ENCODE data around the gene TAF1D.
"Not testable (repeated sequence)": the region's sequence is repeated elsewhere in the genome, so short reads cannot be mapped to it uniquely, and the experiment has no call there.

Gene TAF1D

DNA sequence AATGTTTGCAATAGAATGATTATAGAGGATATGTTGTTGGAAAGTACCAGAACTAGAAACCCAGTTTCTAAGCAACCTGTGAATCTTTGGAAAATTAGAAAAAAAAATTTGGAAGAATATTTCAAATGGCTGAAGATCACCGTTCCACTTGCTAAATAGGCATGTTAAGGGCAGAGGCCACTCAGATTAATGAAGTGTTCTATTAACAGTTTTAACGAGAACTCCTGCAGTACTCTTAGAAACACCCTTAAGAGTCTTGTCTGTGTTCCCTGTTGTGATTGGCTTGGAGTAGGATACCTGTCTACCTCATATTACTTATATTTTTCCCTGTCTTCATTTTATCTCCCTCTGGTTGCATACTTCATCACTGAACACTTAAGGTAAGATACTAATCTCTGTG lies 4.8 kb upstream of the TAF1D start:
- no peak for DNase-seq

DNA sequence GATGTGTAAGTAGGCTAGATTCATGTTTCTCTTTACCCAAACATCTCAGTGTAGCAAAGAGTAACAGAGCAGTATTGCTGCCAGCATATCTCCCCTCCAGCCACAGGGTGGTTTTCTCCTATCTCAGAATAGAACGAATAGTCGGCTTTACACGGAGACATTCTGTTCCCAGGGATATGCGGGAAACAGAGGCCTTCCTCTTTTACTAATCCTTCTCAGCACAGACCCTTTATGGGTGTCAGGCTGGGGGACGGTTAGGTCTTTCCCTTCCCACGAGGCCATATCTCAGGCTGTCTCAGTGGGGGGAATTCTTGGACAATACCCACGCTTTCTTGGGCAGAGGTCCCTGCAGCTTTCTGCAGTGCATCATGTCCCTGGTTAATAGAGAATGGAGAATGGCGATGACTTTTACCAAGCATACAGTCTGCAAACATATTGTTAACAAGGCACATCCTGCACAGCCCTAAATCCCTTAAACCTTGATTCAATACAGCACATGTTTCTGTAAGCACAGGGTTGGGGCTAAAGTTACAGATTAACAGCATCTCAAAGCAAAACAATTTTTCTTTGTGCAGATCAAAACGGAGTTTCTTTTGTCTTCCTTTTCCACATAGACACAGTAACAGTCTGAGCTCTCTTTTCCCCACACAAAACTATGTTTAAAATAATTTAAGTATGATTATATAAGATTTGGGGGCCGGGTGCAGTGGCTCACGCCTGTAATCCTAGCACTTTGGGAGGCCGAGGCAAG lies 3.9 kb upstream of the TAF1D start:
- not testable (repeated sequence) for DNase-seq

- no peak for DNase-seq
Measured at GRCh38 chr11:93744669-93745004, 3.3 kb upstream of the TAF1D start.

- DNase-seq: no peak
Measured at GRCh38 chr11:93743291-93743690, 2.0 kb upstream of the TAF1D start.

- no peak for DNase-seq
Measured at GRCh38 chr11:93741882-93742226, 559 bp upstream of the TAF1D start.

DNA sequence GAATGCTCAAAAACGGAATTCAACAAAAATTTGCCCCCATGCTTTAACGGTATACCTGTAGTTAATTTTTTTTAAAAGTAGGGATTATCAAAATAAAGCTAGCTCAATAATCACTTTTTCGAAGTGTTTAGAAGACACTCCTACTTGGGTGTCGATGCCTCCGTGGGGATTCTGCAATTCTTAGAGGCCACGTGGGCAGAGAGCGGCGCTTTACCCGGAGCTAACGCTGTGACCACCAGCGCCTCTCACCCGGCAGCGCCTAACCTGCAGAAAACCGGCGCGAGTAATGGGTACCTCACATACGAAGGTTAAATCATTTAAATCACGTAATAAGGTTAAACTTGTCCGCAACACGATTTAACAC lies 583 bp downstream of the TAF1D start:
- DNase-seq: peak; percentile 75

DNA sequence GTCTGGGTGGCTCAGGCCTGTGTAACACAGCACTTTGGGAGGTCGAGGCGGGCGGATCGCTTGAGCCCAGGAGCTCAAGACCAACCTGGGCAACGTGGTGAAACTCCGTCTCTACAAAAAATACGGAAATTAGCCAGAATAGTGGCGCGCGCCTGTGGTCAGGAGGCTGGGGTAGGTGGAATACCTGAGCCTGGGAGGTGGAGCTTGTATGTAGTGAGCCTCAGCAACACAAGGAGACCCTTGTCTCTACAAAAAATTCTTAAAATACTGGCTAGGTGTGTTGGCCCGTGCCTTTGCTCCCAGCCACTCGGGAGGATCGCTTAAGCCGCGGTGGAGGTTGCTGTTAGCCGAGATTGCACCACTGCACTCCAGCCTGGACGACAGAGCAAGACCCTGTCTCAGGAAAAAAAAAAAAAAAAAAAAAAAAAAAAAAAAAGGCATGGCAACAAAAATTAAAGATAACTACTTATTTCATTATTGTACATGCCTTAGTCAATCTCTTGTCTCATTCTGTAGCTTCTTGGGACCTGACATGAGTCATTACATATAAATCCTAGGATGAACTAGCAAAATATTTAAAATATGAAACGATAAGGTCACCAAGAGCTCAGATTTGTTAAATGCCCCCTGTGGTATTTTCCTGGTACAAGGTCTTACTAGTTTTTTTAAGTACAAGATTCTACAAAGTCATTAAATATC lies 1.1 kb downstream of the TAF1D start:
- peak; percentile 57 for DNase-seq

DNA sequence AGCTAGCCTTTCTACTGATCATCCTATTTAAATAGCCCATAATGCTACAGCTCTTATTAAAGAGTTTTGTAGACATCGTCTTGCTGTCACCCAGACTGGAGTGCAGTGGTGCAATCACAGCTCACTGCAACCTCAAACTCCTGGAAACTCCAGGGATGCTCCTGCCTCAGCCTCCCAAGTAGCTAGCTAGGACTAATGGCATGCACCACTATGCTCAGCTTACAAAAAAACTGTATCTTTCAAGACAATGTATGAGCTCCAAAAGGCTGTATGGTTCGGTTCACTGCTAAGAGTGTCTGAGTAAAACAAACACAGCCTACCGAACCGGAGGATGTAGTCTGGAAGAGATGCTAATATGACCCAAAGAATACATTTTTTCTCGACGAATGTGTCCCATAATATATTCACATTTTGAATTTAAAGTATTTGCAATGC lies 2.6 kb downstream of the TAF1D start:
- no peak for DNase-seq

- no peak for DNase-seq
Measured at GRCh38 chr11:93737904-93738612, 3.2 kb downstream of the TAF1D start.

- DNase-seq: no peak
Measured at GRCh38 chr11:93736129-93736528, 5.2 kb downstream of the TAF1D start.

DNA sequence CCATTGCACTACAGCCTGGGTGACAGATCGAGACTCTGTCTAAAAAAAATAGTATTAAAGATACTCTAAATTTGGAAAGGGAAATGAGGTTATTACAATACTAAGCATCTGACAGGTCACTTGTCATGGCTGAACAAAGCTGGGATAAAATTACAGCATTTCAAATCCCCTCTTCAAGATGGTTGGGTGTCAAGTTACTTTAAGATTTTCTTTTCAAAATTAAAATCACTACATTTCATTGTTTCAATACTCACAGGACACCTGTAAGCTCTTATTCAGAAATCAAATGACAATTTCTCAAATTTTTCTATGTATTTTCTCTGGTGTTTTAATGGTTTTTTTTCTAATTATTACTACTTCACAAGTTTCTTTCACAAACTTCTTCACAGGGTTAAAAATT lies 5.7 kb downstream of the TAF1D start:
- DNase-seq: no peak

- DNase-seq: no peak
Measured at GRCh38 chr11:93734427-93735222, 6.7 kb downstream of the TAF1D start.

DNA sequence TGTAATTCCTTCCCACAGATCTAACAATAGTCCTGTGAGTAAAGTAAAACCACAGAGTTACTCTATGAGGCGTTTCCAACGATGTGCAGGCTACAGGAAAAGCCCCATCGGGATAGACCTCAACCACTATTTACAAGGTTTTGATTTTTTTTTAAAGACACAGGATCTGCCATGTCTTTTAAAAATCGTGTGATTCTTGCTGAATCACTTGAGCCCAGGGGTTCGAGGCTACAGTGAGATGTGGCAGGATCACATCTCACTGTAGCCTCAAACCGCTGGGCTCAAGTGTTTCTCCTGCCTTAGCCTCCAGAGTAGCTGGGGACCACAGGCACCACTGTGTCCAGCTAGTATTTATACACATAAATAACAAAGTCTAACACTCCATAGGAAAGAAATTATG lies 7.8 kb downstream of the TAF1D start:
- no peak for DNase-seq

GRCh38 chr11:93732237-93732892 lies 8.9 kb downstream of the TAF1D start:
- no peak for DNase-seq

DNA sequence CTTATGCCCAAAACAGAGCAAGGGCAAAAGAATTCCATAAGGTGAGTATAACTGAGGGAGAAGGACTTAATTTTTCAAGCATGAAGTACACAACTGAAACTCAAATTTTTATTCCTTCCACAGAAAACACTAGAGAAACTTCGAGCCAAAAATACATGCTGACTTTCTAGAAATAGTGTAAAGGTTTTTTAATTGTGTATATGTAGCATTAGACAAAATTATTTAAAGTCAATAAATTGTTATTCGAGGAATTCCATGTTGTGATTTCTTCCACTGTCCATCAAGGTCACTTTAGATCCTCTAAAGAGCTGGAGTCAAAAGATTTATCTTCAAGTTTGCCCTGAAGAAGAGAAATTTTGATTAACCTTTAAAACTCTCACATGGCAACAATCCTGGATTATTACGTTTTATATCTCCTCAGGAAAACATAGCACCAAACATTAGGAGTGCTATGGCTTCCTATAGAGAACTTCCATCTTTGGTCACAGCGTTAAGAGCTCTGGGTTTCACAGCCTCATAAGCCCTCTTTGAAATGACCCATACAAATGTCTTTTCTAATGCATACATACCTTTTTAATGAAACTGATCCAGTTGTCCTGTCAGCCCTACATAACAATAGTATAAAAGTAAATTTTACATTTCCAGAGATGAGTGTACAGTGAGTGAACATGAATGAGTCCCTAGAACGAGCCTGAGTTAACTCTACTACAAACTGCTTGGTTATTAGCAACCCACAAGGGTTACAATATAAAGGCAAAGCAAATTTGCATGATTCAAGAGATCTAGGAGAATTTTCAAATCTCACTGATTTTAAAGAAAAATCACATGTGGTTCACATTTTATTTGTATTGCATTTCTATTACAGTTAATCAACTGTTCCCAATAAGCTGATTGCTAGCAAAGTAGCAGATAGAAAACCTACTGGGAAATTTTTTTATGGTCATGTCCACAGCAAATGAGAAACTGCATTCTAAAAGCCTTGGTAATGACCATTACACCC lies 10.9 kb downstream of the TAF1D start:
- DNase-seq: no peak

GRCh38 chr11:93729129-93729616 lies 12.1 kb downstream of the TAF1D start:
- no peak for DNase-seq

DNA sequence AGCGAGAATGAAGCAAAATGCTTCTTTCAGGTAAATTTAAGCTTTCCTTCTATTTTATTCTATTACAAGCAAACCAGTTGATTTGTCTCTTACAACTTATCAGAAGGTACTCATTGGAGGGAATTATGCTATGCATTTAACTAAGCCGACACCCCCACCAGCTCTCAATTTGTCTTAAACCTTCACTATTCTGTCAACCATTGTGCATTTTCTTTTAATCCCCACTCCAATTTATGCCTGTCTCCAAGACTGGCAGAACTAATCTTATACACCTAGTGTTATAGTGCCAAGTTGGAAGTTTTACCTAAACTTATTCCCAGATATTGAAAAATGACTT lies 12.5 kb downstream of the TAF1D start:
- no peak for DNase-seq

GRCh38 chr11:93727985-93728791 lies 13.1 kb downstream of the TAF1D start:
- DNase-seq: no peak

- DNase-seq: no peak
Measured at GRCh38 chr11:93724089-93724488, 17.2 kb downstream of the TAF1D start.

GRCh38 chr11:93720522-93720921 lies 20.8 kb downstream of the TAF1D start:
- DNase-seq: no peak

DNA sequence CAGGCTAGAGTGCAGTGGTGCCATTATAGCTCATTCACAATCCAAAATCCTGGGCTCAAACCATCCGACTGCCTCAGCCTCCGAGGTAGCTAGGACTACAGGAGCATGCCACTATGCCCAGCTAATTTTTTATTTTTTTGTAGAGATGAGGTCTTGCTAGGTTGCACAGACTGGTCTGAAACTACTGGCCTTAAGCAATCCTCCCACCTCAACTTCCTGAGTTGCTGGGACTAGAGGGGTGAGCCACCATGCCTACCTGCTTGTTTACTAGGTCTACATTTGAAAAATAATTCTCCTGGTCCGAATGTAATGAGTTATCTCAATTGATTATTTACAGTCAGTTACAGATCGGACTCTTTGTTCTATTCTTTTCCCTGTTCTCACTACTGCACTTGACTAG lies 22.0 kb downstream of the TAF1D start:
- DNase-seq: no peak
